ENCODE data around the gene COLGALT1.

COLGALT1 gene

GRCh38 chr19:17605117-17605516 lies 49.7 kb downstream of the COLGALT1 start:
- TF ChIP-seq CTCF (IDR thresholded peaks at IDR 0.05; ENCODE audit: insufficient read depth, low read depth, low read length, missing control alignments) = no peak
- no peak overlapping the region for H3K4me3 ChIP-seq (ENCODE audit: low read depth, low read length)

GRCh38 chr19:17605761-17606589 lies 50.5 kb downstream of the COLGALT1 start:
- peak; percentile 96 for DNase-seq (ENCODE audit: low read depth)
- TF ChIP-seq CTCF (IDR thresholded peaks at IDR 0.05; ENCODE audit: insufficient read depth, low read depth, low read length, missing control alignments) = peak; percentile 57
- H3K4me3 ChIP-seq (ENCODE audit: low read depth, low read length) = peak overlapping the region; percentile 60

More at GRCh38 chr19:17605117-17605516, 49.7 kb downstream of the COLGALT1 start:
- DNase-seq (ENCODE audit: low read depth) = no peak

- TF ChIP-seq CTCF (IDR thresholded peaks at IDR 0.05; ENCODE audit: insufficient read depth, low read depth, low read length, missing control alignments) = peak; percentile 22
- H3K4me3 ChIP-seq (ENCODE audit: low read depth, low read length) = peak overlapping the region; percentile 60
- no peak for DNase-seq (ENCODE audit: low read depth)
Observed at GRCh38 chr19:17606590-17607185, 51.2 kb downstream of the COLGALT1 start.

DNA sequence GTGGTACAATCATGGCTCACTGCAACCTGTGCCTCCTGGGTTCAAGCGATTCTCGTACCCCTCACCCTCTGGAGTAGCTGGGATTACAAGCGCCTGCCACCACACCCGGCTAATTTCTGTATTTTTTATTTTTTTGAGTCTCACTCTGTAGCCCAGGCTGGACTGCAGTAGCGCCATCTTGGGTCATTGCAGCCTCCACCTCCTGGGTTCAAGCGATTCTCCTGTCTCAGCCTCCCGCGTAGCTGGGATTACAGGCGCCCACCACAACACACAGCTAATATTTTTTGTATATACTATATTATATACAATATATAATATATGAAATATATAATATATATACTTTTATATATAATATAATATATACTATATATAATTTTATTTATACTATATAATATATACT lies 52.5 kb downstream of the COLGALT1 start:
- no peak for DNase-seq (ENCODE audit: low read depth)
- no peak for TF ChIP-seq CTCF (IDR thresholded peaks at IDR 0.05; ENCODE audit: insufficient read depth, low read depth, low read length, missing control alignments)
- no peak overlapping the region for H3K4me3 ChIP-seq (ENCODE audit: low read depth, low read length)

- no peak for TF ChIP-seq CTCF (IDR thresholded peaks at IDR 0.05; ENCODE audit: insufficient read depth, low read depth, low read length, missing control alignments)
- peak; percentile 44 for DNase-seq (ENCODE audit: low read depth)
- no peak overlapping the region for H3K4me3 ChIP-seq (ENCODE audit: low read depth, low read length)
Observed at GRCh38 chr19:17610384-17610783, 54.9 kb downstream of the COLGALT1 start.

DNA sequence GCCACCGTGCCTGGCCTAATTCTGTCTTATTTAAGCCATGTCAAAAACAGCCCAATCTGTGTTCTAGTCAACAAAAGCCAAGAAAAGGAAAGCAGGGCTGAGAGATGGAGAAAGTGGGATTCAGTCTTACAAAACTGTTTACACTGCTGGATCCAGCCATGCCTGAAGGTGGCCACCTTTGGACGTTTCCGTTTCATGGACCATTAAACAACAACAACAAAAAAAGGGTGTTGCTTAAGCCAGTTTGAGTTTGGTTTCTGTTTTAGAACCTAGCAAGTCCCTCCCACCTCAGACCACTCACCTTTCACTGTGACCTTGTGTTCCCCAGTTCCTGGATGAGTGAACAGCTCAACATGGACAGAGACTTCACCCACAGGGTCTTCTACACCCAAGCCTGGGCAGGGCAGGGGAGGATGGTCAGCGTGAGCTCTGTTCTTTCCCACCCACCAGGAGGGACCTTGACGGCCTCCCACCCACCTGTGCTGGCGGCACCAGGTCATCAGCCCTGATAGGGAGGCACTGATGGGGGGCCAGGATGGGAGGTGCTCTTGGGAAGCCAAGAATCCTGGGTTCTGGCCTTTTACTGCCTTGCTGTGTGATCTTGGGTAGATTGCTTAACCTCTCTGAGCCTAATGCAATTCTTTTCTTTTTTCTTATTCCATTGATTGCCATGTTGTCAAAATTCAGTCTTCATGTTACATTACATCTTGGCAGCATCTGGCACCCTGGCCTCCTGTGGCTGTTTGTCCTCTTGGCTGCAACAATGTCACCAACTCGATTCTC lies 56.2 kb downstream of the COLGALT1 start:
- TF ChIP-seq CTCF (IDR thresholded peaks at IDR 0.05; ENCODE audit: insufficient read depth, low read depth, low read length, missing control alignments) = no peak
- DNase-seq (ENCODE audit: low read depth) = peak; percentile 66
- no peak overlapping the region for H3K4me3 ChIP-seq (ENCODE audit: low read depth, low read length)

Data from GM12865 (cell line).